Mesenchymal stem cell (in vitro differentiated cells and primary cell): ENCODE data around the gene MARK4.
A peak's percentile ranks its signal among the peaks of the same experiment; 100 is the strongest.

Experiments used
- DNase-seq: peaks from one replicate; pipeline ENCODE4 v3.0.0-alpha.2; 2013
- H2AFZ ChIP-seq: one replicate; pipeline ENCODE4 v1.6.1; 2013; ENCODE audit warnings: low read depth, mild to moderate bottlenecking, control low read depth, inconsistent platforms, low read length, moderate library complexity
- H2AK5ac ChIP-seq: 2 replicates; pipeline ENCODE4 v1.6.1; 2013; ENCODE audit warnings: low read length, moderate library complexity, mild to moderate bottlenecking, inconsistent platforms; ENCODE audit not compliant: severe bottlenecking
- H2BK120ac ChIP-seq: one replicate; pipeline ENCODE4 v1.6.1; 2013; ENCODE audit warnings: low read depth, mild to moderate bottlenecking, inconsistent platforms, low read length, moderate library complexity
- H2BK12ac ChIP-seq, 2 experiments: one replicate each; pipeline ENCODE4 v1.6.1; 2013; ENCODE audit warnings: inconsistent platforms in 2 of 2, low read length in 2 of 2, mild to moderate bottlenecking in 2 of 2, moderate library complexity in 2 of 2, control low read depth in 1 of 2
- H2BK15ac ChIP-seq: one replicate; pipeline ENCODE4 v1.6.1; 2013; ENCODE audit warnings: mild to moderate bottlenecking, low read depth, inconsistent platforms; ENCODE audit not compliant: poor library complexity, severe bottlenecking
- H2BK5ac ChIP-seq: 2 replicates; pipeline ENCODE4 v1.6.1; 2013; ENCODE audit warnings: low read depth, mild to moderate bottlenecking, low read length, control low read depth, inconsistent platforms; ENCODE audit not compliant: poor library complexity, severe bottlenecking
- H3K14ac ChIP-seq, 2 experiments: one replicate each; pipeline ENCODE4 v1.6.1; 2013; ENCODE audit warnings: inconsistent platforms in 2 of 2, low read length in 2 of 2, control low read depth in 1 of 2, mild to moderate bottlenecking in 1 of 2, moderate library complexity in 1 of 2
- H3K18ac ChIP-seq, 2 experiments: one replicate each; pipeline ENCODE4 v1.6.1; 2013; ENCODE audit warnings: inconsistent platforms in 2 of 2, low read length in 2 of 2, control low read depth in 1 of 2, low read depth in 1 of 2, mild to moderate bottlenecking in 1 of 2
- H3K23ac ChIP-seq, 2 experiments: one replicate each; pipeline ENCODE4 v1.6.1; 2013; ENCODE audit warnings: inconsistent platforms in 2 of 2, low read length in 2 of 2, mild to moderate bottlenecking in 2 of 2, moderate library complexity in 2 of 2, control low read depth in 1 of 2
- H3K27ac ChIP-seq: 2 replicates; pipeline ENCODE4 v1.5.1; 2013; ENCODE audit warnings: mild to moderate bottlenecking, moderate library complexity, low read length, control low read depth, inconsistent platforms; ENCODE audit not compliant: poor library complexity, severe bottlenecking
- H3K27me3 ChIP-seq, 2 experiments: 2 replicates each; pipeline versions ENCODE4 v1.6.1 to v1.7.0; 2013; ENCODE audit warnings: low read length in 2 of 2, mild to moderate bottlenecking in 2 of 2, moderate library complexity in 2 of 2, control low read depth in 1 of 2, inconsistent platforms in 1 of 2; ENCODE audit not compliant: control insufficient read depth in 1 of 2, insufficient read depth in 1 of 2
- H3K36me3 ChIP-seq, 2 experiments: 2 replicates each; pipeline versions ENCODE4 v1.6.1 to v1.7.0; 2013; ENCODE audit warnings: low read length in 2 of 2, control low read depth in 1 of 2, inconsistent platforms in 1 of 2, low read depth in 1 of 2, mild to moderate bottlenecking in 1 of 2; ENCODE audit not compliant: insufficient read depth in 2 of 2, control insufficient read depth in 1 of 2
- H3K4ac ChIP-seq, 2 experiments: one replicate each; pipeline ENCODE4 v1.6.1; 2013; ENCODE audit warnings: inconsistent platforms in 2 of 2, low read length in 2 of 2, mild to moderate bottlenecking in 2 of 2, moderate library complexity in 2 of 2, control low read depth in 1 of 2, low read depth in 1 of 2
- H3K4me1 ChIP-seq: 2 replicates; pipeline ENCODE4 v1.6.1; 2013; ENCODE audit warnings: low read depth, low read length, control low read depth; ENCODE audit not compliant: control insufficient read depth, insufficient read depth
- H3K4me2 ChIP-seq: 2 replicates; pipeline ENCODE4 v1.6.1; 2013; ENCODE audit warnings: low read length, mild to moderate bottlenecking, inconsistent platforms; ENCODE audit not compliant: poor library complexity, severe bottlenecking
- H3K4me3 ChIP-seq, 2 experiments: 2 replicates each; pipeline versions ENCODE4 v1.5.1 to v1.7.0; 2013; ENCODE audit warnings: low read length in 2 of 2, mild to moderate bottlenecking in 2 of 2, control low read depth in 1 of 2, low read depth in 1 of 2; ENCODE audit not compliant: insufficient read depth in 1 of 2
- H3K79me1 ChIP-seq: replicated peaks from 2 replicates; pipeline ENCODE4 v1.6.1; 2013; ENCODE audit warnings: mild to moderate bottlenecking, control low read depth, low read length, inconsistent platforms; ENCODE audit not compliant: poor library complexity, severe bottlenecking
- H3K9ac ChIP-seq: 2 replicates; pipeline ENCODE4 v1.7.0; 2013; ENCODE audit warnings: mild to moderate bottlenecking, low read length, moderate library complexity
- H3K9me3 ChIP-seq: 2 replicates; pipeline ENCODE4 v1.7.0; 2013; ENCODE audit warnings: mild to moderate bottlenecking, low read length; ENCODE audit not compliant: control insufficient read depth
- H4K8ac ChIP-seq: one replicate; pipeline ENCODE4 v1.6.1; 2013; ENCODE audit warnings: inconsistent platforms, mild to moderate bottlenecking, low read length, moderate library complexity
- H4K91ac ChIP-seq: one replicate; pipeline ENCODE4 v1.6.1; 2013; ENCODE audit warnings: mild to moderate bottlenecking, low read length, inconsistent platforms
- WGBS: methylation state at CpG from one replicate; pipeline ENCODE4 v1.1.7; 2013; ENCODE audit warnings: mixed read lengths; 5-methylcytosine and 5-hydroxymethylcytosine counted together

MARK4 gene

DNA sequence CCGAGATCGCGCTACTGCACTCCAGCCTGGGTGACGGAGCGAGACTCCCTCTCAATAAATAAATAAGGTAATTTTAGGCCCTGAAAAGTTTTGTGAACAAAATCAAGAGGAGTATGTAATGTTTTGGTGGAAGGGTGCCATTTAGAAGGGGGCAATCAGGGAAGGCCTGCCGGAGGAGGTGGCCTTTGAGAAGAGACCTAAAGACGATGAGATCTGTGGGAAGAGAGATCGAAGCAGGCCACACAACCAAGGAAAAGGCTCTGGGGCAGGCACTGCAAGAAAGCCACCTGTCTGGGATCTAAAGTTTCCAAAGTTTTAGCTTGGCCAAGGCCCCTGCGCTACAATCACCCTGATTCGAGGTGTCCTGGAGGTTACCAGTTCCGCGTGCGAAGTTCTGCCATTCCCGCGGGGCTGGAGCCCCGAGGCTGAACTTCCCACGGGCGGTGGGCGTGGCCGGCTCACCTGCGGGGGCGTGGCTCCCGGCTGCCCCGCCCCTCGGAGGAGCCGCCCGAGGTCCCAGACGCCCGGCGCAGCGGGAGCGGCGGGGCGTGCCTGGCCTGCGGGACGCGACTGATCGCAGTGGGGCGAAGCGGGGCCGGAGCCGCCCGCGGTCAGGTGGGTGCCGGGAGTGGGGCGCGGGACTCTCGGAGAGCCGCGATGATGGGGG, 89.3 kb downstream of the MARK4 start, which contains the start of gene KLC3:
Gene KLC3, plus strand, starts transcription at position 519 of the 667 bp plus-strand sequence. CDS start 4,792 bp downstream, outside the sequence.
- Histone ChIP-seq H3K4me3 (peak within 1 kb of the TSS in 1 of 2 experiments; percentile 38), H3K9me3 (no peaks in the 10 kb centered on the region), H2BK5ac (no peak within 1 kb of the TSS), H3K23ac (peak within 1 kb of the TSS in 1 of 2 experiments; percentile 35), H4K8ac (peak within 1 kb of the TSS; percentile 62), H3K4me2 (peak within 1 kb of the TSS; percentile 68), H3K9ac (no peak within 1 kb of the TSS), H2BK12ac (peak within 1 kb of the TSS in 1 of 2 experiments; percentile 56), H2AFZ (no peak within 1 kb of the TSS), H3K27me3 (peaks cover 25 to 33% of the 10 kb centered on the region in 2 experiments), H3K14ac (no peak within 1 kb of the TSS), H2BK120ac (no peak within 1 kb of the TSS), H2AK5ac (no peak within 1 kb of the TSS), H3K4ac (no peak within 1 kb of the TSS), H3K79me1 (no peaks in the 10 kb centered on the region), H3K36me3 (no peaks in the 10 kb centered on the region), H2BK15ac (peak within 1 kb of the TSS; percentile 62), H3K27ac (no peak within 1 kb of the TSS), H4K91ac (no peak within 1 kb of the TSS), H3K4me1 (peaks cover 12% of the 10 kb centered on the region), H3K18ac (no peak within 1 kb of the TSS)
- DNase-seq: no peak
- 6% methylated on average over 43 of the region's 50 CpGs for WGBS

DNA sequence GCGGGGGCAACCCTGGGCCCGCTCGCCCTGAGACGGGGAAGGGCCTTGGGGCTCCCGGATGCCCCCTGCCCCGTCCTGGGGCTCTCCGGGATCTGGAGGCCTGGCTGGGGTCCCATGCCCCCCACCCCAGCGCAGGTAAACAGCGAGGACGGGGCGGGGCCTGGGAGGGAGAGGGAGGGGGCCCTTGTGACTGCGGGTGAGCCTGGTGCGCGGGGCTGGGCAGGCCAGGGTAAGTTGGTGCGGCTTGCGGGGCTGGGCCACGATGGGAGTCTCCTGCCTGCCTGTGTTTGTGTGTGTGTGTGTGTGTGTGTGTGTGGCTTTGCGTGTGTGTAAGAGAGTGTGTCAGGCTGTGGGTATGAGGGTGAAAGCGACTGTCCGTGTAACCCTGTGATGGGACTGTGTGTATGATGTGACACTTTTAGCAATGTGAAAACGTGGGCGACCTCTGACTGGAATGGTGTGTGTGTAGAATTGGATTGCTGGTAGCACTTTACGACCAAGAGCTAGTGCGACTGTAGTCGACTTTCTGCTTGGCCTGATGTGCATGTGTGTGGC, 89.9 kb downstream of the MARK4 start:
- no peaks in the 10 kb centered on the region for H3K79me1 ChIP-seq
- peak overlapping the region in 1 of 2 experiments; percentile 56 for H2BK12ac ChIP-seq
- no peak overlapping the region for H3K9ac ChIP-seq
- H3K4me2 ChIP-seq: peak overlapping the region; percentile 68
- no peaks in the 10 kb centered on the region for H3K9me3 ChIP-seq
- H2AFZ ChIP-seq: no peak overlapping the region
- H4K8ac ChIP-seq: peak overlapping the region; percentile 62
- peaks cover 12% of the 10 kb centered on the region for H3K4me1 ChIP-seq
- no peak overlapping the region for H2BK5ac ChIP-seq
- H3K4ac ChIP-seq: no peak overlapping the region
- H4K91ac ChIP-seq: no peak overlapping the region
- H3K27me3 ChIP-seq: peaks cover 25 to 36% of the 10 kb centered on the region in 2 experiments
- WGBS: 21% methylated on average over 24 of the region's 25 CpGs
- no peak overlapping the region for H2AK5ac ChIP-seq
- H3K27ac ChIP-seq: no peak overlapping the region
- H3K4me3 ChIP-seq: peak overlapping the region in 1 of 2 experiments; percentile 38
- no peak overlapping the region for H3K23ac ChIP-seq
- DNase-seq: peak; percentile 29
- no peaks in the 10 kb centered on the region for H3K36me3 ChIP-seq
- no peak overlapping the region for H2BK120ac ChIP-seq
- peak overlapping the region; percentile 62 for H2BK15ac ChIP-seq
- no peak overlapping the region for H3K14ac ChIP-seq
- no peak overlapping the region for H3K18ac ChIP-seq

DNA sequence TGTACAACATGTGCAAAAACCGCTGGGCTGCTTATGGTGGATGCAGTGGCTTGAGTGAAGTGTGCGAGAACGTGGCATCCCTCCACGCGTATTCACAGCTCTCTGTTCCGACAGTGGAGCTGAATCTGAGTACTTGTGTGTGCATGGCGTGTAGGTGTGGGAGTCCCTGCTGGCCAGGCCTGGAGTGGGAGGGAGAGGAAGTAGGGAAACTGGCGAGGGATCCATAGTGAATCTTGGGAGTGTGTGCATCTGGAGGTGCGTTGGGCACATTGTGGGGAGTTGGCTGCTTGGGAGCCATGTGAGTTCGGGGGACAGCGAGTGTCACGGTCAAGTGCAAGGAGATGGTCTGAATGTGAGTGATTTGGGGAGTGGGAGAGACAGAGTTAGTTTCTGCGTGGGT, 91.8 kb downstream of the MARK4 start:
- no peak overlapping the region for H4K8ac ChIP-seq
- no peak overlapping the region for H3K4ac ChIP-seq
- no peak overlapping the region for H3K27ac ChIP-seq
- H2BK12ac ChIP-seq: no peak overlapping the region
- H2BK15ac ChIP-seq: no peak overlapping the region
- no peaks in the 10 kb centered on the region for H3K36me3 ChIP-seq
- no peak overlapping the region for H3K4me3 ChIP-seq
- no peak overlapping the region for H2AFZ ChIP-seq
- no peak overlapping the region for H4K91ac ChIP-seq
- WGBS: 85% methylated on average over 11 of the region's 13 CpGs
- no peak overlapping the region for H3K14ac ChIP-seq
- no peak overlapping the region for H3K23ac ChIP-seq
- peaks cover 12% of the 10 kb centered on the region for H3K4me1 ChIP-seq
- no peak for DNase-seq
- no peak overlapping the region for H3K18ac ChIP-seq
- no peak overlapping the region for H2BK120ac ChIP-seq
- peaks cover 25 to 45% of the 10 kb centered on the region in 2 experiments for H3K27me3 ChIP-seq
- H3K79me1 ChIP-seq: no peaks in the 10 kb centered on the region
- H3K9me3 ChIP-seq: no peaks in the 10 kb centered on the region
- no peak overlapping the region for H2AK5ac ChIP-seq
- H3K4me2 ChIP-seq: no peak overlapping the region
- no peak overlapping the region for H3K9ac ChIP-seq
- no peak overlapping the region for H2BK5ac ChIP-seq

DNA sequence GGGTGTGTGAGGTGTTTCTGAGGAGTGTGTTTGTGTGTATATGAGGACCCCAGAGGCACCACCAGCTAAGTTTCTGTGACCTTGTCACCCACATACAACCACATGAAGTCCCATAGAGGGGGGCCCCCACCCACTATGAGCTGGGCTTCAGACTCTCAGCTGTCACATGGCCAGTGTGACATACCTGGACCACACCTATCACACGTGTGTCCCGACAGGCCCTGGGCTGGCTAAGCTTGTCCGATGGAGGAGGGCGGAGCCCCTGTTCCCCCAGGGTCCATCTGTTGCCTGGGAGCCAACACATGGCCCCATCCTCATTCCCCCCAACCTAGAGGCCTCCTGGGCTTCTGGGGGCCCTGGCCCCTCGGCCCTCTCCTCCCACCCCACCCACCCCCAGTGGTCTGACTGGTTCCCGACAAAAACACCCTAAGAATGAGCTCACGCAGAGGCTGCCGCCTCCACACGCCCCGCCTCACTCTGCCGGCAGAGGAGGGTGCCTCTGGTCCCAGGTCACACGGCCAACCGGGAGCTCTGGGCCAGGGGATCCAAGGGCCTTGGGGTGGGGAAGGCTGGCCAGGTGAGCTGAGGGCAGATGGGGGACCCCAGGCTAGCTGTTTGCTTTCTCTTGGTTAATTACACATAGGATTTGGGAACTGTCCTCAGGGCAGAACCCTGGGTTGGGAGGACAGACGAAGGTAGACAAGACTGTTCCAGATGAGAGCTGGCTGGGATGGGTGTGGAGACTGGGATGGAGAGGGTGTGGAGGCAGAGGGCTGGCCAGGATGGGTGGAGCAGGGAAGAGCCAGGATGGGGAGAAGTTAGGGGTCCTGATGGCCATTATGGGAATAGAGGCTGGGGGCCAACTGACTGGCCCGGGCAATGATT, 93.8 kb downstream of the MARK4 start:
- no peak overlapping the region for H3K4ac ChIP-seq
- no peak overlapping the region for H2BK5ac ChIP-seq

More for the DNA sequence above, 93.8 kb downstream of the MARK4 start:
- peaks cover 16% of the 10 kb centered on the region for H3K4me1 ChIP-seq
- H3K36me3 ChIP-seq: peaks cover 0 to 8% of the 10 kb centered on the region in 2 experiments
- H3K14ac ChIP-seq: no peak overlapping the region
- 78% methylated on average over 15 of the region's 15 CpGs for WGBS
- H3K27ac ChIP-seq: no peak overlapping the region
- H3K18ac ChIP-seq: no peak overlapping the region
- no peak overlapping the region for H3K9ac ChIP-seq
- H2BK120ac ChIP-seq: no peak overlapping the region
- H2BK15ac ChIP-seq: no peak overlapping the region
- no peak overlapping the region for H2AK5ac ChIP-seq
- no peaks in the 10 kb centered on the region for H3K9me3 ChIP-seq
- H3K4me2 ChIP-seq: no peak overlapping the region
- peaks cover 25 to 42% of the 10 kb centered on the region in 2 experiments for H3K27me3 ChIP-seq
- no peak overlapping the region for H4K8ac ChIP-seq
- DNase-seq: no peak
- H2AFZ ChIP-seq: no peak overlapping the region
- H3K23ac ChIP-seq: no peak overlapping the region
- no peak overlapping the region for H2BK12ac ChIP-seq
- no peak overlapping the region for H3K4me3 ChIP-seq
- H3K79me1 ChIP-seq: no peaks in the 10 kb centered on the region
- H4K91ac ChIP-seq: no peak overlapping the region
